Gastrocnemius medialis (tissue), 4 donors: ENCODE results near the gene TAS2R41.

Source experiments
- POLR2A ChIP-seq, 2 donors: fragments of 450-650 bp; IDR thresholded peaks; one replicate each; pipeline ENCODE4 v1.6.1; 2017; ENCODE audit warnings: antibody characterized with exemption in 2 of 2, mild to moderate bottlenecking in 2 of 2, moderate library complexity in 2 of 2
- TF ChIP-seq, protein P1 (sequence below), 5 experiments: fragments of 450-650 bp in 3 of 5; fragments of 200-600 bp in 2 of 5; sonication (generic) in 2 of 5; IDR thresholded peaks in 4 of 5; conservative IDR thresholded peaks in 1 of 5; 1 replicate in 4 of 5; 2 replicates in 1 of 5; pipeline ENCODE4 v1.5.1; 2016 to 2019; ENCODE audit warnings: antibody characterized with exemption in 5 of 5, mild to moderate bottlenecking in 3 of 5, moderate library complexity in 3 of 5

DNA sequence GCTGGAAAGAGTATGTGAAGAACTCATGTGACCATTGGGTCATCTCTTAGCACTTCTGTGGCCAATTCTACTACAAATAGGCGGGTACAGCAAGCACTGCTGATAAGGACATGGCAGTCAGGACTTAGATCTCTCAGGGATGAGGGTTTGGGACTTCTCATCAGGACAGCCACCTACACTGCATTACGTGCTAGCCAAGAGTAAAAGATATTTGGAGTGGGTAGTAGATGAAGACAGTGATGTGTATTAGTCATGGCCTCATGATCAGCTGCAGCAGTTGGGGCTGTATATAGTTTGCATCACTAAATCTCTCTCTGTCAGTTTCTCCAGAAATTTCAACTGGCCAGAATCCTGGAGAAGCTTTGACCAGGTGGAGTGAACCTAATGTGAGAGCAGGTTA lies 25.2 kb upstream of the TAS2R41 start:
- TF ChIP-seq, protein P1, sequence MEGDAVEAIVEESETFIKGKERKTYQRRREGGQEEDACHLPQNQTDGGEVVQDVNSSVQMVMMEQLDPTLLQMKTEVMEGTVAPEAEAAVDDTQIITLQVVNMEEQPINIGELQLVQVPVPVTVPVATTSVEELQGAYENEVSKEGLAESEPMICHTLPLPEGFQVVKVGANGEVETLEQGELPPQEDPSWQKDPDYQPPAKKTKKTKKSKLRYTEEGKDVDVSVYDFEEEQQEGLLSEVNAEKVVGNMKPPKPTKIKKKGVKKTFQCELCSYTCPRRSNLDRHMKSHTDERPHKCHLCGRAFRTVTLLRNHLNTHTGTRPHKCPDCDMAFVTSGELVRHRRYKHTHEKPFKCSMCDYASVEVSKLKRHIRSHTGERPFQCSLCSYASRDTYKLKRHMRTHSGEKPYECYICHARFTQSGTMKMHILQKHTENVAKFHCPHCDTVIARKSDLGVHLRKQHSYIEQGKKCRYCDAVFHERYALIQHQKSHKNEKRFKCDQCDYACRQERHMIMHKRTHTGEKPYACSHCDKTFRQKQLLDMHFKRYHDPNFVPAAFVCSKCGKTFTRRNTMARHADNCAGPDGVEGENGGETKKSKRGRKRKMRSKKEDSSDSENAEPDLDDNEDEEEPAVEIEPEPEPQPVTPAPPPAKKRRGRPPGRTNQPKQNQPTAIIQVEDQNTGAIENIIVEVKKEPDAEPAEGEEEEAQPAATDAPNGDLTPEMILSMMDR (IDR thresholded peaks at IDR 0.05 in 4 of 5, conservative IDR thresholded peaks at IDR 0.05 in 1 of 5), result no peak
- no peak for TF ChIP-seq POLR2A (IDR thresholded peaks at IDR 0.05)
